EL (cell line): ENCODE data around the gene AAMP.

ENCODE experiments used
- DNase-seq: peaks from one replicate; pipeline ENCODE4 v3.0.0-alpha.2; 2016

The AAMP gene

DNA sequence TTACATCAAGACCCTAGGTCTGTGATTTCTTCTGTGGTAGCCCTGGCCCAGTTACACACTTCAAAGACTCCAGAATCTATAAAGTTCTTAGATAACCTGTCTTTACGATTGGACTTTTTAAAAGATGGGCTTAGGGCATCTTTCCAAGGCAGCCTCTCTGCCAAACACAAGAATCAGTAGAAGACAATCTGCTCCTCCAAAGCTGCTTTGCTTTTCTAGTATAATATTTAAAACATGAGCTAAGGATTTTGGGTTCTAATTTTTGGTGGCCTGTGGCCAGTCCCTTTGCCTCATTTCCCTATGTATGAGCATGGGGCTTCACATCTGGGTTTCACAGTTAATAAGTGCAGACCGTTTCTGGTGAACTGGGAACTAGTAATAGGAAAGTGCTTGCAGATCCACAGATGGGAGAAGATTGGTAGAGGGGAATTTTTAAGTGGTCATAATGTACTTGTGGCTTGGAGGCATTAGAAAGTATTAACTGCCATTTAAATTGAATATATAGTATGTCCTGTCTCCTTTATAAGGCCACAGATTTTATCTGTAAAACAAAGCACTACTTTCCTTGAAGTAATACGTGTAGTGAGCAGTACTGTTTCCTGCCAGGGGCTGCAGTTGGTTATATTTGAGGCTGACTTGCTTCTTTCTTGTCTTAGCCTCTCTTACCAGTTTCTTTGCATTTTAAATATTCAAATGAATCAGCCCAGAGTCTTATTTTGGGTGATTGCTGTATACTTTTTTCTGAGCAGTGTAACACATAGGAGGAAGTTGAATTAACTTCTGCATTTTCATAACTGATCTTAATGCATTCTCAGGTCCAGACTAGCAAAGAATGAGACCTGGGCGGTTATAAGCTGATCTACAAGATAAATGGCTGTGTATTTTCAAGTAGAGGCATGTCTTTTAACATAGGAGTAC is 51.4 kb downstream of the AAMP start:
- no peak for DNase-seq

DNA sequence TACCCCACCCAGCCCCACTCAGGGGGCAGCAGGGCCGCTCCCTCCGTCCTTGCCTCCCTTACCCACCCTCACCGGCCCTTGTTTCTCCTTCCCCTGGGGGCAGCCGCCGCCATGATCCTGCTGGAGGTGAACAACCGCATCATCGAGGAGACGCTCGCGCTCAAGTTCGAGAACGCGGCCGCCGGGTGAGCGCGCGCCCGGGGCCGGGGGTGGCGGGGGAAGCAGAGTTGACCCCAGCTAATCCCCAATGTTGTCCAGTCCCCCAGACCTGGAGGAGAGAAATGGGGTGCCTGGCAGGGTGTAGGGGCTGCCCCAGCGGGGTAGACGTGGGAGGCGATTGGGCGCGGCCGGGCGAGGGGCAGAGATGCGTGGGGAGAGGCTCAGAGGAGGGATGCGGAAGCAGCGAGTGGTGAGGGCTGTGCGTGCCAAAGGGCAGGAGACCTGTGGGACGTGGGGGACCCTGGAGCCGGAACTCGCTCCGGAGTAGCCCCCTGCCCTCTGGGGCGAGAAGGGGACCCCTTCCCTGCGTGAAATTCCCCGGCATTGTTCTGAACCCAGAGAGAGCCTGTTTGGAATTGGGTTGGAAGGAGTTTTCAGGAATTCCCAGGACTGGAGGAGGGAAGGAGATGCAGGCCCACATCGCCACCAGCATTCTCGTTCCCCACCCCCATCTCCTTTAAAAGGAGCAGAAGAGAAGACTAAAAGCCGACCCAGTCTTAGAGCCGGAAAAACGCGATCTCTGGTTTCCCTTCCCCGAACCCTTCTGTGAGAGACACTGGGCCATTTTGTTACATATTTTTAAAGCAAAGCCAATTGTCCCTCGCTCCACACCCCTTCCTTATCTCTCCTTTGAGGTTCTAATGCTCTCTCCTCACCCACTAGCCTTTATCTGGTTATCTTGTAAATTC is 52.3 kb downstream of the AAMP start:
- peak; percentile 48 for DNase-seq

DNA sequence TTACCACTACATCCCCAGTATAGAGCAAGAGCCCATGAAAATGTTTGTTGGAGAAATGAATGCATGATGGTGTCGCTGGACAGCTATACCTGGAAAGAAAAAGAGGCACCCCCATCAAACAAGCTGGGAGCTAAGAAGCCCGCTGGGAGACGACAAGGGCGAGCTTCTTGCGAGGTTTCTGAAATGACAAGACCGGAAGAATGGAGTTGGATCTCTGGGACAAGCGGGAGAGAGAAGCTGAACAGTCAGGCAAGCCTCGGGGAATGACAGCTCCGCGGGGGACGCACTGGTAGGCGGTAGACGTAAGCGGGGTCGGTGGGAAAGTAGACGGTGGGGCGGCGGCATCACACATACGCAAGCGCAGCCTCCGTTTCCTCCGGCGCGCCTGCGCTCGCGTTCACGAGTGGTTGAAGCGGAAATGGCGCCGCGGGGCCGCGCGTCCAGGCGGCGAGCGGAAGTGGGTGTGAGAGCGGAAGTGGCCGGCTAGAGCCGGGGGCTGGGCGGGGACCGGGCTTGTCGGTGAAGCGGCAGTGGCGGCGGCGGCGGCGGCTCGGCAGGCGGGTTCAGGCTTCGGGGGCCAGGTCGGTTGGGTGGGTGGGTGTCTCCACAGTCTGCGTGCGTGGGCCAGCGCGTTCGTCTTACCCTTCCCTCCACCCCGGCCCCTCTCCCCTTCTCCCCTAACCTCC is 53.1 kb downstream of the AAMP start, which contains the start of gene ARPC2:
ARPC2 (plus strand) TSS at position 516 of the 686 bp plus-strand sequence. CDS start 282 bp downstream, outside the sequence.
- peak; percentile 95 for DNase-seq

DNA sequence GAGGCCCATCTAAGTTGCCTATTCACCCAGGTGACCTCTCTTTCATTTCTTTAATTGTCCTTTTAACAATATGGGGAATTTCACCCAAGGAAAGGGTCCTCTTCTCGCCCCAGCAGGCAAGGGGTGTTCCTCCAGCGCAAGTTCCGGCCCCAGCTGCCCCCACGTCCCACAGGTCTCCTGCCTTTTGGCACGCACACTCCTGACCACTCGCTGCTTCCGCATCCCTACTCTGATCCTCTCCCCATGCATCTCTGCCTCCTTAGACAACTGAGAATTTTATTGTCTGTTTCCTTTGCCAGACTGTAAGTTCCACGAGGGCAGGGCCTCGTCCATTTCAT is 53.6 kb downstream of the AAMP start:
- DNase-seq = no peak
